A673 (cell line): ENCODE data around the gene JAKMIP1.

Experiments used
- EZH2 ChIP-seq: fragments of 200-600 bp; sonication (generic); IDR thresholded peaks from 2 replicates; pipeline ENCODE4 v1.6.1; 2017; ENCODE audit warnings: borderline replicate concordance, low read depth, mild to moderate bottlenecking, mixed read lengths, antibody characterized with exemption, low read length; ENCODE audit not compliant: poor library complexity, severe bottlenecking
- TF ChIP-seq, protein P1 (sequence below): fragments of 300-800, 200-600 bp; sonication (generic); conservative IDR thresholded peaks from 2 replicates; pipeline ENCODE4 v1.5.1; 2017; ENCODE audit warnings: low read depth, mild to moderate bottlenecking, antibody characterized with exemption, low read length, moderate library complexity, mixed read lengths

DNA sequence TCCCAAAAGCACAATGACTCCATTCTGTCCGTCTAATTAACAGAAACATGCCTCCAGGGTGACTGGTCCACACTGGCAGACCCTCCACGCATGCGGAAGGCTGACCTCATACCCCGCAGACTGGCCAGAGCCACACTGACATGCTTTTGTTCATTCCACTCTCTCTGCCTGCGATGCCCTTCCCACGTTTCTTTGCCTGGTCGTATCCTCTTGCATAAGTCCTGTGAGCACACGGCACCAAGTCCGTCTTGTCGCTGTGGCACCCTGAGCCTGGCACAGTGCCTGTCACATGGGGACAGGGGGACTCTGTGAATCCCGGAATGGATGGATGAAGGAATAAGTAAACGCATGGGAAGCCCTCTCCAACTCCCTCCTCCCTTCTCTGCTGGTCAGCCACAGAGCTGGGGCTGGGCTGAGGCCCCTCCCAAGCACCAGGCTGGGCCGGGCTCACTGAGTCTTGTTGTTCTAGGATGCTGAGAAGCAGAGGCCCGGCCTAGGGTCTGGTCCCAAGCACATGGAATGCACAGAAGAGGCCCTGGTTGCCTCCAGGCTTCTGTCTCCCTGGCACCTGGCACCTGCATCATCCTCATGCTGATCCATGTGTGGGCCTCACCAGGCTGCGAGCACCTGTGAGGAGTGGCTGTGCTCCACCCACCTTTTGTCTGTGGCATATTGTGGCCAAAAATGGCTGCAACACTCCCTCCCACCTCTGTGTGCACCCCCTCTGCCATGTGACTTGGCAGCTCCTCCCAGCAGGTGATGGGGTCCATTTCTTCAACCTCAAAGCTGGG, 143.2 kb downstream of the JAKMIP1 start:
- TF ChIP-seq, protein P1, sequence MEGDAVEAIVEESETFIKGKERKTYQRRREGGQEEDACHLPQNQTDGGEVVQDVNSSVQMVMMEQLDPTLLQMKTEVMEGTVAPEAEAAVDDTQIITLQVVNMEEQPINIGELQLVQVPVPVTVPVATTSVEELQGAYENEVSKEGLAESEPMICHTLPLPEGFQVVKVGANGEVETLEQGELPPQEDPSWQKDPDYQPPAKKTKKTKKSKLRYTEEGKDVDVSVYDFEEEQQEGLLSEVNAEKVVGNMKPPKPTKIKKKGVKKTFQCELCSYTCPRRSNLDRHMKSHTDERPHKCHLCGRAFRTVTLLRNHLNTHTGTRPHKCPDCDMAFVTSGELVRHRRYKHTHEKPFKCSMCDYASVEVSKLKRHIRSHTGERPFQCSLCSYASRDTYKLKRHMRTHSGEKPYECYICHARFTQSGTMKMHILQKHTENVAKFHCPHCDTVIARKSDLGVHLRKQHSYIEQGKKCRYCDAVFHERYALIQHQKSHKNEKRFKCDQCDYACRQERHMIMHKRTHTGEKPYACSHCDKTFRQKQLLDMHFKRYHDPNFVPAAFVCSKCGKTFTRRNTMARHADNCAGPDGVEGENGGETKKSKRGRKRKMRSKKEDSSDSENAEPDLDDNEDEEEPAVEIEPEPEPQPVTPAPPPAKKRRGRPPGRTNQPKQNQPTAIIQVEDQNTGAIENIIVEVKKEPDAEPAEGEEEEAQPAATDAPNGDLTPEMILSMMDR = no peak
- no peak for TF ChIP-seq EZH2
